Body of pancreas (tissue), 4 donors: Measurements from ENCODE around the gene S100A2.

Source experiments
- POLR2A ChIP-seq, 3 donors: fragments of 450-650 bp; IDR thresholded peaks; one replicate each; pipeline ENCODE4 v1.6.1; 2016; ENCODE audit warnings: antibody characterized with exemption in 3 of 3, mild to moderate bottlenecking in 2 of 3
- TF ChIP-seq, protein P1 (sequence below), 7 experiments: fragments of 450-650 bp in 4 of 7; fragments of 200-600 bp in 3 of 7; sonication (generic) in 3 of 7; IDR thresholded peaks; one replicate each; pipeline ENCODE4 v1.5.1; 2016 to 2019; ENCODE audit warnings: antibody characterized with exemption in 7 of 7

DNA sequence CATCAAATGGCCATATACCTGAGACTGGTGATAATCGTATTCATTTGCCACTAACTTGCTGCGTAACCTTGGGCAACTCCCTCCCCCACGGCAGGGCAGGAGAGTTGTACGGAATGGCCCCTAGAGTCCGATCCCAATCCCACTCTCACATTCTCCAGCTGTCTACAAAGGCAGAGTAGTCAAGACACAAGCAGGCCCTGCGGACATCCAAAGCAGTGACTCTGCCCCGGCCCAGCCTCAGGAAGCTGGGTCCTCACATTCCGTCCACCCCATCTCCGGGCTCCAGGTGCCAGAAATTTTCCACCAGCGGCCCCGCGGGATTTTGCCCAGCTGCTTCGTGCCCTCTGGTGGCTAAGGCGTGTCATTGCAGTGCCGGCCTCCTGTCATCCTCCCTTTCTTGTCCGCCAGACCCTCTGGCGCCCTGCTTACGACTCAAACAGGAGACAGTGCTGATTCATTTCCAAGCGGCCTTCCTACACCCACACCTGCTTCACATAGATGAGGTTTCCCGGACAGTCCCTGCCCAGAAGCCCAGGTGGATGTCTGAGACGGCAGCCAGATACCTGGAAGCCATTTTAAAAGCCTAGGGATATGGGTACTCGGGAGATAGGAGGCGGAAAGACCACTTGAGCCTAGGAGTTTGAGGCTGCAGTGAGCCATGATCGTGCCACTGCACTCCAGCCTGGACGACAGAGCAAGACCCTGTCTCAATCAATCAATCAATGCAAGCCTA is 2.9 kb upstream of the S100A2 start:
- TF ChIP-seq, protein P1, sequence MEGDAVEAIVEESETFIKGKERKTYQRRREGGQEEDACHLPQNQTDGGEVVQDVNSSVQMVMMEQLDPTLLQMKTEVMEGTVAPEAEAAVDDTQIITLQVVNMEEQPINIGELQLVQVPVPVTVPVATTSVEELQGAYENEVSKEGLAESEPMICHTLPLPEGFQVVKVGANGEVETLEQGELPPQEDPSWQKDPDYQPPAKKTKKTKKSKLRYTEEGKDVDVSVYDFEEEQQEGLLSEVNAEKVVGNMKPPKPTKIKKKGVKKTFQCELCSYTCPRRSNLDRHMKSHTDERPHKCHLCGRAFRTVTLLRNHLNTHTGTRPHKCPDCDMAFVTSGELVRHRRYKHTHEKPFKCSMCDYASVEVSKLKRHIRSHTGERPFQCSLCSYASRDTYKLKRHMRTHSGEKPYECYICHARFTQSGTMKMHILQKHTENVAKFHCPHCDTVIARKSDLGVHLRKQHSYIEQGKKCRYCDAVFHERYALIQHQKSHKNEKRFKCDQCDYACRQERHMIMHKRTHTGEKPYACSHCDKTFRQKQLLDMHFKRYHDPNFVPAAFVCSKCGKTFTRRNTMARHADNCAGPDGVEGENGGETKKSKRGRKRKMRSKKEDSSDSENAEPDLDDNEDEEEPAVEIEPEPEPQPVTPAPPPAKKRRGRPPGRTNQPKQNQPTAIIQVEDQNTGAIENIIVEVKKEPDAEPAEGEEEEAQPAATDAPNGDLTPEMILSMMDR (IDR thresholded peaks at IDR 0.05), result peak; percentile 96 to 99 (median 97)
- no peak for TF ChIP-seq POLR2A (IDR thresholded peaks at IDR 0.05)
